ENCODE measurements around the gene SKOR2.
"Not testable (repeated sequence)": the region's sequence is repeated elsewhere in the genome, so short reads cannot be mapped to it uniquely, and the experiment has no call there.

Gene SKOR2

GRCh38 chr18:47184419-47185050 lies 66.9 kb downstream of the SKOR2 start:
- no peak for DNase-seq

- not testable (repeated sequence) for DNase-seq
Measured at GRCh38 chr18:47182156-47182555, 69.3 kb downstream of the SKOR2 start.

DNA sequence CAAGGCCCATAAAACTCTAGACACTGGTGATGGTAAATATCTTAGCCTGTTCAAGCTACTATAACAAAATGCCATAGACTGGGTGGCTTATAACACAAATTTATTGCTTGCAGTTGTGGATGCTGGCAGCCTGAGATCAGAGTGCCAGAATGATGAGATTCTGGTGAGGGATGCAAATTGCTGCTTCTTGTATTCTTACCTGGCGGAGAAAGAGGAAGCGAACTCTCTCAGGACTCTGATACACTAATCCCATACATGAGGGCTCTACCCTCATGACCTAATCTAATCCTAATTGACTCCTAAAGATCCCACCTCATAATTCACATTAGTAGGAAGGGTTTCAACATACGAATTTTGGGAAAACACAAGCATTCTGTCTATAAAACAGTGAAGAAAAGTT lies 70.7 kb downstream of the SKOR2 start:
- no peak for DNase-seq

GRCh38 chr18:47179520-47179919 lies 71.9 kb downstream of the SKOR2 start:
- DNase-seq, result no peak

- DNase-seq, result peak; percentile 64
Measured at GRCh38 chr18:47175898-47176575, 75.4 kb downstream of the SKOR2 start, which contains the start of gene IER3IP1. IER3IP1 (minus strand) TSS chr18:47176364; CDS start chr18:47176277, 87 bp downstream.

GRCh38 chr18:47175283-47175897 lies 76.1 kb downstream of the SKOR2 start:
- DNase-seq, result no peak

GRCh38 chr18:47174545-47175116 lies 76.8 kb downstream of the SKOR2 start:
- DNase-seq, result no peak

- no peak for DNase-seq
Measured at GRCh38 chr18:47172476-47172875, 79.0 kb downstream of the SKOR2 start.

GRCh38 chr18:47168913-47169312 lies 82.5 kb downstream of the SKOR2 start:
- no peak for DNase-seq

DNA sequence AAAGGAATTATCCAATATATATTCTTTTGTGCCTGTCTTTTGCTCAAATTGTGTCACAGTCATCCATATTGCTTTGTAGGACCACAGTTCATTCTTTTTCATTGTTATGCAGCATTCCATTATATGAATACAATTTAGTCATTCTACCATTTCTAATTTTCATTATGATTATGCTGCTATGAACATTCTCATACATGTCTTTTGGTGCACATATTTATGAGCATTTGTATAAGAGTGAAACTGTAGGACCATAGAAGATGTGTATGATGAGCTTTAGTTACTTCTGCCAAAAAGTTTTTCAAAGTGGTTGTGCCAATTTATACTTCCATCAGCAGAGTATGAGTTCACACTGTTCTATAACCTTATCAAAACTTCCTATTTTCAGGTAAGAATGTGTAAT lies 83.0 kb downstream of the SKOR2 start:
- DNase-seq, result no peak

DNA sequence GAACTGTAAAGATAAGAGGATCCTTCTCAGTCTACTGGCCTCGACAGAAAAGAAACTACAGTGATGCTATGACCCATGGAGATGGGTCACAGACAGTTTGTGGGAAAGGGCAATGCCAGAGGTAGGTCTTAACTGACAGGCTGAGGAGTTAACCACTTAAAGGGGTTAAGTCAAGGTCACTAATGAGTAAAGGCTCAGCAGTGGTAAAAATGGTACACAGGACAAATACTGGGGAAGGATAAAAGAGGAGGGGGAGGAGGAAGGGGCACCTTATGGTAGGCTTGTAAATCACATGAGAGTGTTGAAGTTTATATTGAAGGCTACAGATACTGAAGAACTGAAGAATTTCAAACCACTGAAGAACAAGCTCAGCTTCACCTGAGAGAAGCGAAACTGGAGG lies 85.2 kb downstream of the SKOR2 start:
- DNase-seq, result no peak

DNA sequence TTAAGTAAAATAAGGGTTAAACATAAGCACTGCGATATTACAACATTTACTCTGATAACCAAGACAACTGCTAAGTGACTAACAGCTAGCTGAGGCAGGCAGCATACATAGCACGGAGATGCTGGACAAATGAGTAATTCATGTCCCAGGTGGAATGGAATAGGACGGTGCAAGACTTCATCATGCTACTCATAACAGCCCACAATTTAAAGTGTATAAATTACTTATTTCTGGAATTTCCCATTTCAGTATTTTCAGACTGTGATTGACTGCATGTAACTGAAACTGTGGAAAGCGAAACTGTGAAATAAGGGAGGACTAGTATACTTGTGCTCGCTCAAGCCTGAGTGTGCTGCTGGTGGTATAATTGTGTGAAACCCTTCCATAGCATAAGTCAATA lies 88.2 kb downstream of the SKOR2 start:
- DNase-seq, result no peak

- DNase-seq, result no peak
Measured at GRCh38 chr18:47160256-47160655, 91.2 kb downstream of the SKOR2 start.

GRCh38 chr18:47158404-47158803 lies 93.1 kb downstream of the SKOR2 start:
- not testable (repeated sequence) for DNase-seq

Measured in NCI-H1048 (cell line).